ENCODE results near the gene LRRC59.

The LRRC59 gene

GRCh38 chr17:50364061-50364458 lies 33.3 kb downstream of the LRRC59 start:
- H3K27ac ChIP-seq: no peak overlapping the region
- peaks cover 61% of the 10 kb centered on the region for H3K36me3 ChIP-seq
- peaks cover 5 to 6% of the 10 kb centered on the region in 2 experiments for H3K4me1 ChIP-seq (ENCODE audit: control insufficient read depth in 1 of 2, insufficient read depth in 1 of 2, low read depth in 1 of 2, low read length in 1 of 2)
- no peaks in the 10 kb centered on the region for H3K27me3 ChIP-seq
- no peaks in the 10 kb centered on the region for H3K9me3 ChIP-seq
- no peak for TF ChIP-seq CTCF (IDR thresholded peaks at IDR 0.05)
- H3K4me3 ChIP-seq (ENCODE audit: low read depth in 1 of 2, low read length in 1 of 2): no peak overlapping the region

GRCh38 chr17:50363217-50364060 lies 33.9 kb downstream of the LRRC59 start:
- Histone ChIP-seq H3K27ac (no peak overlapping the region), H3K9me3 (no peaks in the 10 kb centered on the region), H3K27me3 (no peaks in the 10 kb centered on the region), H3K4me3 (ENCODE audit: low read depth in 1 of 2, low read length in 1 of 2) (no peak overlapping the region), H3K4me1 (ENCODE audit: control insufficient read depth in 1 of 2, insufficient read depth in 1 of 2, low read depth in 1 of 2, low read length in 1 of 2) (peaks cover 5 to 6% of the 10 kb centered on the region in 2 experiments), H3K36me3 (peaks cover 62% of the 10 kb centered on the region)
- no peak for TF ChIP-seq CTCF (IDR thresholded peaks at IDR 0.05)

- TF ChIP-seq CTCF (IDR thresholded peaks at IDR 0.05): no peak
- Histone ChIP-seq H3K36me3 (peaks cover 63% of the 10 kb centered on the region), H3K27ac (no peak overlapping the region), H3K4me1 (ENCODE audit: control insufficient read depth in 1 of 2, insufficient read depth in 1 of 2, low read depth in 1 of 2, low read length in 1 of 2) (peaks cover 5 to 6% of the 10 kb centered on the region in 2 experiments), H3K4me3 (ENCODE audit: low read depth in 1 of 2, low read length in 1 of 2) (no peak overlapping the region), H3K27me3 (no peaks in the 10 kb centered on the region), H3K9me3 (no peaks in the 10 kb centered on the region)
These were observed 34.7 kb downstream of the LRRC59 start for GRCh38 chr17:50362661-50363060.

- H3K4me3 ChIP-seq (ENCODE audit: low read depth in 1 of 2, low read length in 1 of 2): no peak overlapping the region
- no peaks in the 10 kb centered on the region for H3K9me3 ChIP-seq
- TF ChIP-seq CTCF (IDR thresholded peaks at IDR 0.05): peak; percentile 75
- H3K4me1 ChIP-seq (ENCODE audit: control insufficient read depth in 1 of 2, insufficient read depth in 1 of 2, low read depth in 1 of 2, low read length in 1 of 2): peaks cover 5 to 6% of the 10 kb centered on the region in 2 experiments
- peaks cover 60% of the 10 kb centered on the region for H3K36me3 ChIP-seq
- H3K27me3 ChIP-seq: no peaks in the 10 kb centered on the region
- H3K27ac ChIP-seq: no peak overlapping the region
These were observed 35.5 kb downstream of the LRRC59 start for GRCh38 chr17:50361561-50362480.

- Histone ChIP-seq H3K36me3 (peaks cover 61% of the 10 kb centered on the region), H3K4me3 (ENCODE audit: low read depth in 1 of 2, low read length in 1 of 2) (no peak overlapping the region), H3K27ac (no peak overlapping the region), H3K4me1 (ENCODE audit: control insufficient read depth in 1 of 2, insufficient read depth in 1 of 2, low read depth in 1 of 2, low read length in 1 of 2) (peaks cover 5 to 6% of the 10 kb centered on the region in 2 experiments), H3K27me3 (no peaks in the 10 kb centered on the region), H3K9me3 (no peaks in the 10 kb centered on the region)
- no peak for TF ChIP-seq CTCF (IDR thresholded peaks at IDR 0.05)
These were observed 36.7 kb downstream of the LRRC59 start for GRCh38 chr17:50360486-50361115.
